GM11168 (cell line): ENCODE results near the gene ISCU.
"Not testable (repeated sequence)": the region's sequence is repeated elsewhere in the genome, so short reads cannot be mapped to it uniquely, and the experiment has no call there.

Experiments used
- in situ Hi-C: fragments of 300-500 bp; cut with MboI; formaldehyde crosslinking; loops from one replicate; pipeline ENCODE4 v1.12.0; 2022; ENCODE audit warnings: low sequenced_read_pairs; ENCODE audit not compliant: unreplicated experiment

Gene ISCU

DNA sequence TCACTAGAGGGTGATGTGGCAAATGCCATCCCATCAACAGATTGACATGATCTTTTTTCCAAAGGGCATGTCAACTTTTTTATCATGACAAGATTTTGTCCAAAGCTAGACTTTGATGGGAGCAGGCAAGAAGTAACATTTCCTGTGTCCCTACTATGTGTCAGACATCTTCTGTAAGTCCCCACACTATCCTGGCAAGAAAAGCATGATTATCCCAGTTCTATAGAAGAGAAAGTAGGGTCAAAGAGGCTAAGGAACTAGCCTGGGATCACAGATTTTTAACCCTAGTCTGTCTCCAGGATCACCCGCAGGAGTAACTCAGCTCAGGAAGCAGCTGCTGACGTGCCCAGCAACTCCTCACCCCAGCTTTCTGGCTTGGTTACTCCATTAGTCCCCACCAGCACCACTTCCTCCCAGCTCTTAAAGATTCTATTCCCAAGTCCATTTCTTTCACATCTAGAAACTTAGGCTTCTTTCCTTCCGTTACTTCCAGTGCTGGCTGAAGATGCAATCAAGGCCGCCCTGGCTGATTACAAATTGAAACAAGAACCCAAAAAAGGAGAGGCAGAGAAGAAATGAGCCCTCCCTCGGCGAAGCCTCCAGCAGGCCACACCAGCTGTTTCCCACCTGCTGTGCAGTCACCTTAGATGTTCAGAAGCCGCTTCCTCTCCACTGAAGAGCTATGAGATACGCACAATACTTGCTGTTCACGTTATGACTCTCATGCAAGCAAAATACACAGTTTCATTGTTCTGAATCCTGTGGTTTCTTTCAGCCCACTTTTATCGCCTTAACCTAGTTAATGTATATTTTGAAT is 6.2 kb downstream of the ISCU start:
- in situ Hi-C loops, result loop anchor here (5.0 to 10.0 kb wide), 2 partner anchors 49 to 256 kb away; no protein-coding TSS in a partner anchor

DNA sequence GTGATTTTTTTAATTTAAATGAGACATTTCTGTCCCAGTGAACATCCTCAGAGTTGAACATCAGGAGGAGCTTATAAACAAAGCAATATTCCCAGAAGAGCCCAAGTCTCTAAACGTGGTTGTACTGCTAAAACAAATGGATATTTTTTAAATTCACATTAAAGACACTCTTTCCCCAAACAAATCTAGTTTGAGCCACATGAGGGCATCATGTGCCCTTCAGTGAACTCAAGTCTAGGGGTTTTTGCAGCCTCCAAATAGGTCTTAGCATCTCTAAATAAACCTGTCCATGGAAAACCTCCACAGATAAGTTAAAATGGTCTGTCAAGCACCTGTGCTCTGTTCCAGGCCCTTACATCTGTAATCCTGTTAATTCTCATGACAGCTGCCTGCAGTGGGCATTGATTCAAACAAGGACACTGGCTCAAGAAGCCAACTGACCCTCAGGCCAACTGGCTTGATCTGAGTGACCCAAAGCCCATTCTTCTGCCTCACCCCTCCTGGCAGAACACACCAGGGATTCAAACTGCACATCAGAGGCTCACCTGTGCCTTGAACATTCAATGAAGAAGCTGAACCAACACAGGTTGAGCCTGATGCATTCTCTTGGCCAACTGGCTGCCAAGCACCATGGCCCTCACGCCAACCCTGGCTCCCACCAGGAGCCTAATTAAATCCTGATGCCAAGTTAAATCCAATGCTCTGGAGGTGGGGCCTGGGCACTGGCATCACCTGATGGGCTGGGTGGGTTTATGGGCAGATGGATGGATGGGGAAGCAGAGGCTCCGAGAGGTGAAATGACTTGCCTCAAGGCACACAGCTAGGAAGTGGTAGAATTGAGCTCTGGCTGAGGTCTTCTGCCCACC is 8.6 kb downstream of the ISCU start:
- in situ Hi-C loops, result no loop called here

DNA sequence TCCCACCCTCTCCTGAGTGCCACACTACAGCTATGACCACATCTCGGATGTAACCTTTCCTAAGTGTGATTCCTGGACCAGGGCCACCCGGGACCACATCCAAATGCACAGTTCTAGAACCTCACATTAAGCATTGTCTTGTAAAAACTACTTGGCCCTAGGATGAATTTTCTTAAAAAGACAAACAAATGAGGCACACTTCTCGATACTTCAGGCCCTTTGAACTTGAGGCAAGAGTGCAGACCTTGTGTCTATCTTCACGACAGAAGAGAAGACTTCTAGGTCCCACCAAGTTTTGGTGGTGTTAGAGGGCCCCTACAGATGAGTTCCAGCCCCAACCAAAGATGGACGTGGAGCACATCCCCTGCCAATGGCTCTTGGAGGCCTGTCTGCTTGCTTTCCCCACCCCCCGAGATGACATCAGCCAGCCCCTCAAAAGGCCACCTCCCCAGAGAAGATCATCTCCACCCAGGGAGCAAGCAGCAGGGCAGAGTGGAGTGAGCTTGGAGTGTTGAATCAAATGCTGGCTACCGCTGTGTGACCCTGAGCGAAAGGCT is 9.3 kb downstream of the ISCU start:
- in situ Hi-C loops, result no loop called here

DNA sequence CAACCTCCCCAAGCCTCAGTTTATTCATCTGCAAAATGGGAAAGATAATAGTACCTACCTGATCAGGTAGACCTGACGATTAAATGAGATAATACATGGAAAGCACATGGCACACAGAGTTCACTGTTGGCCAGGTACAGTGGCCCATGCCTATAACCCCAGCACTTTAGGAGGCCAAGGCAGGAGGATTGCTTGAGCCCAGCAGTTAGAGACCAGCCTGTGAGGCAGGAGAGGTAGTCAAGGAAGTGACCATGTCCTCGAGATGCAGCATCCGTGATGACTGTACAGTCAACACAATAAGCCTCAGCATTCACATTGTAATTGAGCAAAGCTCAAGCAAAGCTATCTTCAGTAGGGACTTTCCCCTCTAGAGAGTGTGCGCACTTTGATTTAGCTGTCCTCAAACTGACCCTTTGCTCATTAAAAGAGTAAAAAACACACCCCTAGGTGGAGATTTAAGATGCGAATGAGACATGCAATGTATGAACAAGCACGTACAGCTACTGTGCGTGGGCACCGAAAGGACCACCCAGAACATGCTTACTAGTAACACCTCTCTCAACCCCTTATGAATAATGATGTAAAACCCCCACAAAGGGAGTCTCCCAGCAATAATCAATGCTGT is 9.9 kb downstream of the ISCU start:
- in situ Hi-C loops, result no loop called here

DNA sequence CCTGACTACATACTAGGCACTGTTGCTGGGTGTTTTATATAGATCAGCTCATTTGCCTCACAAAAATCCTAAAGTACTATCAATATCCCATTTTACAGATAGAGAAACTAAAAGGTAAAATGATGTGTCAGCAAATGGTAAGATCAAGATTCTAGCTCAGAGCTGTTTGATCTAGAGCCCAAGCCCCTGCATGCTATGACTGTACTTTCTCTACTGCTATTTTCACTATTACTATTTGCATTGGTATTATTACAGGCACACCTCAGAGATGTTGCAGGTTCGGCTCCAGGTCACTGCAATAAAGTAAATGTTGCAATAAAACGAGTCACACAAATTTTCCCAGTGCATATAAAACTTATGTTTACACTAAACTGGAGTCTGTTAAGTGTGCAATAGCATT is 10.9 kb downstream of the ISCU start:
- in situ Hi-C loops, result no loop called here

DNA sequence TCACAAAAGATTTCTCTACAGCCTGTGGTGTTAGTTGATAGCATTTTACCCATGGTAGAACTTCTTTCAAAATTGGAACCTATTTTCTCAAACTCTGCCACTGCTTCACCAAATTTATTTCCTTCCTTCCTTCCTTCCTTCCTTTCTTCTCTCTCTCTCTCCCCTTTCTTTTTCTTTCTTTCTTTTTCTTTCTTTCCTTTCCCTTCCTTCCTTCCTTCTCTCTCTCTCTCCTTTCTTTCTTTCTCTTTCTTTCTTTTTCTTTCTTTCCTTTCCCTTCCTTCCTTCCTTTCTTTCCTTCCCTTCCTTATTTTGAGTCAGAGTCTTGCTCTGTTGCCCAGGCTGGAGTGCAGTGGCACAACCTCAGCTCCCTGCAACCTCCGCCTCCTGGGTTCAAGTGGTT is 11.9 kb downstream of the ISCU start:
- in situ Hi-C loops, result not testable (repeated sequence)

DNA sequence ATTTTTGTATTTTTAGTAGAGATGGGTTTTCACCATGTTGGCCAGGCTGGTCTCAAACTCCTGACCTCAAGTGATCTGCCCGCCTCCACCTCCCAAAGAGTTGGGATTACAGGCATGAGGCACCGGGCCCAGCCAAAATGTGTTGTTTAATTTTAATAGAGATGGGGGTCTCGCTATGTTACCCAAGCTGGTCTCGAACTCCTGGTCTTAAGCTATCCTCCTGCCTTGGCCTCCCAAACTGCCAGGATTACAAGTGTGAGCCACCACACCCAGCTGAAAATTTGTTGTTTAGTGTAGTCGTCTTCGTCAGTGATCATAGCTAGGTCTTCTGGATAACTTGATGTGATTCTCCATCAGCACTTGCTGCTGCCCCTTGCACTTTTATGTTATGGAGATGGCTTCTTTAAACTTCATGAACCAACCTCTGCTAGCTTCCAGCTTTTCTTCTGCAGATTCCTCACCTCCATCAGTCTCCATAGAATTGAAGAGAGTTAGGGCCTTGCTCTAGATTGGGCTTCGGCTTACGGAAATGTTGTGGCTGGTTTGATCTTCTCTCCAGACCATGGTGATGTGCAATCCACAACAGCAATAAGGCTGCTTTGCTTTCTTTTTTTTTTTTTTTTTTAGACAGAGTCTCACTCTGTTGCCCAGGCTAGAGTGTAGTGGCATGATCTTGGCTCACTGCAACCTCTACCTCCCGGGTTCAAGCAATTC is 13.0 kb downstream of the ISCU start:
- in situ Hi-C loops, result no loop called here

DNA sequence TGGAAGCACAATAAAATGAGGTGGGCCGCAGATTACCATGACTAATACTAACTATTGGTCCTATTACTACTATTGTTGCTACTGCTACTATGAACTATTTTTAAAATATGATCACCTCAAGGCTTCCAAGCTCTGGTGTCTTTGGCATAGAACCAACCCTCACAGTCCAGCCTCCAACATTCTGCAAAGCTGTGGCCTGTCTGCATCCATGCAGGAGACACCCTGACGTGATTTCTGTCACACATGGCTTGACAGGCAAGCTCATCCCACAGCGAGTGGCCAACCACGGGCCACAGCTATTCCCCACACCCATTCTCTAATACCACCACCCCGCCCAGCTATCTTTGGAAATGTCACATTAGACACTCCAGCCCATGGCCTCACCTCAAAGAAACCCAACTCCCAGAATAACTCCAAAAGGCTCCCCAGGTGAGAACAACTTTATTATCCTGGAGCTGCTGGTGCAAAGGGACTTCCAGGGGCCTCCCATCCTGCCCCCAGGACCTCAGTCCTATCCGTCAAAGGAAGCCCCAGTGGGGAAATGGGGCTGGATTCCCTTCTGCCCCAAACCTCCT is 14.4 kb downstream of the ISCU start:
- in situ Hi-C loops, result no loop called here

DNA sequence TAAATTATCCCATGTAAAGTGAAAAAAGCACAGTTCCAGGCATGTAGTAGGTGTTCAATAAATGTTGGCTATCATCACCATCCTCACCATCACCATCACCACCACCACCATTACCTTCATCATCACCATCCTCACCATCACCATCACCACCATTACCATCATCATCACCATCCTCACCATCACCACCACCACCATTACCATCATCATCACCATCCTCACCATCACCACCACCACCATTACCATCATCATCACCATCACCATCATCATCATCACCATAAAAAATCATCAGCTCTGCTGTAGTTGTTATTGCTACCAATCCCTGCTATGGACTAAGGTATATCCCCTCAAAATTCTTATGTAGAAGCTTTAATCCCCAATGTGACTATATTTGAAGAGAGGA is 15.1 kb downstream of the ISCU start:
- in situ Hi-C loops, result no loop called here

DNA sequence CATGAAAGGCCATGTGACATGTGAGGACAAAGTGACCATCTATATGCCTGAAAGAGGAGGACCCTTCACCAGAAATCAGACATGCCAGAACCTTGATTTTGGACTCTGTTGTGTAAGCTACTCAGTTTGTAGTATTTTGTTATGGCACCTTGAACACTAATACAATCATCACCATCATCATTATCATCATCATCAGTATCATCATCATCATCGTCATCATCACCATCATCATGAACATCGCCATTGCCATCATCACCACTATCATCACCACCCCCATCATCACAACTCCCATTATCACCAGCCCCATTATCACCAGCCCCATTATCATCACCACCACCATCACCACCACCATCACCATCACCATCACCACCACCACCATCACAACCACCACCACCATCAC is 15.9 kb downstream of the ISCU start:
- in situ Hi-C loops, result no loop called here

DNA sequence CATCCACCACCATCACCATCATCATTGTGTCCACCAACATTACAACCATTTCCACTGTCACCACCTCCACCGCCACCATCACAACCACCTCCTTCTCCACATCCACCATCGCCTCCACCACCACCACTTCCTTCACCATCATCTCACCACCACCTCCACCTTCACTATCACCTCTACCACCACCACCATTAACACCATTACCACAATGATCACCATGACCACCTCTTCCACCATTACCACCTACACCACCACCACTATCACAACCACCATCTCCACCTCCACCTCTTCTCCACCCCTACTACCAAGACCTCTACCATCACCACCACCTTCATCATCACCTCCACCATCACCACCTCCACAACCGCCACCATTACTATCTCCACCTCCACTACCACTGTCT is 16.4 kb downstream of the ISCU start:
- in situ Hi-C loops, result no loop called here

DNA sequence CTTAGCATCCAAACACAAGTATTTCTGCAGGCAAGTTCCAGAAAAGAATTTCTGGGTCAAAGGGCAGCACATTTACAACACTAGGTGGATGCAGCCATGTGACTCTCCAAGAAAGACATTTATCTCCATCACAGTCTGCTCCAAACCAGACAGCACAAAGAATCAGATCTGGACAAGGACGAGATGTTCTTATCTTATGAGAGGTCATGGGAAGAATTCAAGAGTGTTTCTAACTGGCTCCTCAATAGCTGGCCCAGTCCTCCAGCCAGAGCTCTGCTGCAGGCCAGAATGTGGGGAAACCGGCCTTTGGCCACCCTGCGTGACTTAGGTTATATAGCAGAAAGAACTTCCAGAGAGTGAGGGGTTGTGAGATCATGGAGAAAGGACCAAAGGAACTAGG is 18.1 kb downstream of the ISCU start:
- in situ Hi-C loops, result no loop called here

DNA sequence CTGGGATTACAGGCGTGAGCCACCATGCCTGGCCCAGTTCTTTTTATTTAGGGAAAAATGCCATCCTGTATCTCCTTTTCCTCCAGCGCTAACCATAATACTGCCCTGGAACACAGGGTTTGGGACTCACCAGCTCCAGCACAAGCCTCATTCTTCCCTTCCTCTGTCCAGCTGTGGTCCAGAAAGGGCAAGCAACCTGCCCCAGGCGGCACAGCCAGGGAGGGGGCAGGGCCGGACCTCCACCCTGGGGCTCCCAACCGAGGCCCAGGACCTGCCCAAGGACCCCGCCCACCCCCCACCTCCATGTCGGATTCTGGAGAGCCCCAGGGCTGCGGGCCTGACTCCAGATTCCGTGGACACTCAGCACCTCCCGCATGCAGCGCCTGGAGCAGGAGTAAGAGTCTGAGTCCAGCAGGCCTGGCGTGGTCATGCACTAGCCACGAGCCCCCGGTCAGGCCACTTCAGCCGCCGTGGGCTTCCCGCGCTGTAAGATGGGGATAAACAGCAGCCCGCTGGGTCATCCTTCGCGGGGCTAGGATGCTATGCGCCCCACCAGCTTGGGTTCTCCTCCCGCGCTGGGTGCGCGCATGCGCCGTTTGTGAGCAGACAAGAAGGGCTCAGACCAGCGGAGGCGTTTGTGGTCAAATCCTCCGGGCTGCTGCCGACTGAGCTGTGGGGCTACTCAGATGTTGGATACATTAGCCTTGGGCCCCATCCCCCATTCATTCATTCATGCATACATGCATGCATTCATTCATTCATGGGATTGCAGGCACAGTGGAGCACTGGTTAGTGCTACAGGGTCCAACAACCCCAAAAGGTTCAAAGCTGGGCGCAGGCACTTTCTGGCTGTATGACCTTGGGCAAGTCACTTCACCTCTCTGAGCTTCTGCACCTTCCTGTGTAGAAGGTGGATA is 19.2 kb downstream of the ISCU start:
- in situ Hi-C loops, result no loop called here

DNA sequence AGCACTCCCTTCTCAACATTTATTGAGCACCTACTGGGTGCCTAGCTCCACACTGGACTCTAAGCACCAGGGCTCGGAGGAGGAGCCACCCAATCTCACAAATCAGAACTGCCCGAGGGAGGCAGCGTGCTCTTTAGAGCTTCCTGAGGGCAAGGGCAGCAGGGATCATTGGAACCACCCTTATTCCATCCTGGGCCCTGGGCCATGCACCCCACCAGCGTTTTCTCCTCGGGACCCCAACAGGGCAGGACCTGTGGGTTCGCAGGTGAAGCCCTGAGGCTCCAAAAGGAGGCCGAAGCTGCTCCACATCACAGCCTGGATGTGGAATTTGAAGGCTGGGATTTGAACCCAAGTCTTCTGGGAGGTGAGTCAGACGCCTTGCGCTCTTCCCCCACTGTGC is 20.1 kb downstream of the ISCU start:
- in situ Hi-C loops, result no loop called here

DNA sequence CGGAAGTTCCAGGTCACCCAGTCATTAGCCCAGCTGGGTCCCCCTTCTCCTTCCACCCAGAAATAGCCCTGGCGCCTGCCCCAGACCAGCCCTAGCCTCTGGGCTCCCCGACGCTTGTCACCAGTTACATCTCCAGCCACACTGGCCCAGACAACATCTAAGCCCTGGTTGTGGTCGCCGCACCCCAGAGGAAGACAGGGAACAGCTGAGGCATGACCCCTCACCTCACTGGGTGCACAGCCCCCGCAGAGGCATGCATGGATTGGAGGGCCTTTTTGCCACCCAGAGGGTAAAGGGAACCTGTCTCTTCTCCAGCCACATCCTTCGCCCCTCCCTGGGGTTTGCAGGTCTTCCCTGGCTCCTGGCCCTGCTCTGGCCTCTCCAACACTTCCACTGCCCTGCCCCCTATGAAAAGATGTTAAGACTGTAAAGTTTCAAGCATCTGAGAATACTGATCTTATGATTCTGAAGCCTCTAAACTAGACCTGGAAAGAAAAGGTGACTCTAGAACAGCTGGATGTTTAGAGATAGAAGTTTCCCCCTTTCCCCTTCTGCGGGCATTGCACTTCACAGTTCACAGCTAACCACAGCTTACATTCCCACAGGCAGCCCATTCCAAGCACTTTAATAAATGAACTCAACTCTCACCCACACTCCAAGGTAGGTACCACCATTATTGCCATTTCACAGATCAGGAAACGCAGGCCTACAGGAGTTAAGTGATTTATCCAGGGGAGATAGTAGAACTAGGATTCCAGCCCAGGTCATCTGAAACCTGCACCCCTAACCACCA is 20.8 kb downstream of the ISCU start:
- in situ Hi-C loops, result no loop called here

DNA sequence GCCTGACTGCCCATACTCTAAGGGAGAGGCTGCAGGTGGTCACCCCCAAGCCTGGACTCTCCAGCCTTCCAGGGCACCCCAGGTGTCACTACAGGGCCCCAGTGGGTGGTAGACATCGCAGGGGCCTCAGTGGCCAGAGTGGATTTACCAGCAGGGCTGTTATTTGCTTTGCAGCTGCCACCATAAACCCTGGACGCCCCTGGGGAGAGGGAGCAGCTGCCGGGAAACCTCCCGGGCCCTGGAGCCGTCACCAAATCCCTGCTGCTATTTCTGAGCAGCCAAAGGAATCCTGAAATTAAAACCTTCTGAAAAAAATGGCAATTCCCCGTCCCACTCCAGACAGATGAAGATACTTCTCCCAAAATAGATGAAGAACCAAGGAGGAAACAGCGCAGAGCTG is 21.6 kb downstream of the ISCU start:
- in situ Hi-C loops, result no loop called here

DNA sequence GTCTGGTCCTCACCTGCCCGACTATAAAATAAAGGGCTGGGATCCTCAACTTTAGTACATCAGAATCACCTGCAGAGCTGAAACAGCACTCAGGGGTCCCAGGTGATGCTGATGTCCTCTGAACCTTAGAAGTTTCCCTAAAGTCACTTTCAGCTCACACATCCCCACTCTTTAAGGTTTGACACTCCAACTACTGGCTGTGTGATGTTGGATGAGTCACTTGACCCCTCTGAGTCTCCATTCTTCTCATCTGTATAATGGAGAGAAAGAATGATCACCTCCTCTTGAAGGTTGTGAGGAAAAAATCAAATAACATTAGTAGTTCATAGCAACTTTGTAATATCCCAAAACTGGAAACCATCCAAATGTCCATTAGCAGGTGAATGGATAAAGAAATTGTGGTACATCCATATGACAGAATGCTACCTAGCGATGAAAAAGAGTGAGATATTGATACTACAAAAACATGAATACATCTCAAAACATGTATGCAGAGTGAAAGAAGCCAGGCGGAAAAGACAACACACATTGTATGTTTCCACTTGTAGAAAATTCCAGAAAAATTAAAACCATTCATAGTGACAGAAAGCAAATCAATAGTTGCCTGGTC is 22.2 kb downstream of the ISCU start:
- in situ Hi-C loops, result no loop called here

DNA sequence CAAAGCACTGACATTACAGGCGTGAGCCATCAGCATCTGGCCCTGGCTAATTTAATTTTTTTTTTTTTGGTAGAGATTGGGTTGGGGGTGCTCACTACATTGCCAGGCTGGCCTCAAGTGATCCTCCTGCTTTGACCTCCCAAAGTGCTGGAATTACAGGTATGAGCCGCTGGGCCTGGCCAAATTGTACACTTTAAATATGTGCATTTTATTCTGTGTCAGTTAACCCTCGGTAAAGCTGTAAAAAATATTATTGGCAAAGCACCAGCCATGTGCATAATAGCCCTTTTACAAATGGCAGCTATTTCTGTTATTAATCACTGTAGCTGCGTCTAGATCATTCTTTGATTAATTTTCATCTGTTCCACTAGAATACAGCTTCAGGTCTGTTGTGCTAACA is 23.5 kb downstream of the ISCU start:
- in situ Hi-C loops, result no loop called here
